Activated CD4-positive, alpha-beta T cell treated with anti-CD3 and anti-CD28 coated beads for 36 hours (primary cell): ENCODE data around the gene GGN. TPM values are rescaled to one million over a fixed set of nuclear protein-coding genes. Genes with fewer than 3 reads are reported as not detected.
A peak's percentile ranks its signal among the peaks of the same experiment; 100 is the strongest.

Source experiments
- ATAC-seq: fragments of 200-7000 bp; cut with Tn5 transposase; one replicate; pipeline ENCODE4 v1.10.0; 2021; ENCODE audit warnings: mild to moderate bottlenecking, moderate library complexity
- CTCF ChIA-PET: fragments of 350-600 bp; sonication (Branson Sonifier 250); formaldehyde crosslinking; loops from one replicate; lab custom pipeline; 2021; ENCODE audit warnings: antibody characterized with exemption; lab: Charles Lee
- POLR2A ChIA-PET: fragments of 350-600 bp; sonication (Branson Sonifier 250); formaldehyde crosslinking; loops from one replicate; lab custom pipeline; 2021; ENCODE audit warnings: antibody characterized with exemption, inconsistent platforms; lab: Charles Lee
- DNase-seq: peaks from one replicate; pipeline ENCODE4 v3.0.0-alpha.2; 2020
- H3K27ac Mint-ChIP-seq: one replicate; pipeline ENCODE4 v1.8.0; 2021; ENCODE audit warnings: mixed read lengths
- H3K27me3 Mint-ChIP-seq: one replicate; pipeline ENCODE4 v1.8.0; 2021; ENCODE audit warnings: mixed read lengths
- H3K36me3 Mint-ChIP-seq: one replicate; pipeline ENCODE4 v1.8.0; 2021; ENCODE audit warnings: low read depth, mixed read lengths
- H3K4me1 Mint-ChIP-seq: one replicate; pipeline ENCODE4 v1.8.0; 2021; ENCODE audit warnings: mixed read lengths
- H3K4me3 Mint-ChIP-seq: one replicate; pipeline ENCODE4 v1.8.0; 2021; ENCODE audit warnings: mild to moderate bottlenecking, moderate library complexity, mixed read lengths
- H3K9me3 Mint-ChIP-seq: one replicate; pipeline ENCODE4 v1.8.0; 2021; ENCODE audit warnings: low read depth, mixed read lengths
- intact Hi-C, 2 experiments: fragments of 100-400 bp; cut with DNase I in 1 of 2; cut with micrococcal nuclease in 1 of 2; formaldehyde crosslinking; loops; one replicate each; pipeline versions ENCODE4 v1.14.2 to v1.15.1; 2022 to 2024; cut with DNase I, micrococcal nuclease
- total RNA-seq, 2 experiments: library from RNA; stranded (reverse); gene quantifications; one replicate each; pipeline ENCODE4 v1.2.3, GENCODE V29; 2021

GGN gene
- total RNA-seq, 2 experiments from 2014 or later = 0.30 to 0.51 TPM

GRCh38 chr19:38399081-38399480, 11.2 kb upstream of the GGN start:
- CTCF ChIA-PET = no interaction called here
- intact Hi-C loops = no loop called here

GRCh38 chr19:38395381-38396114, 7.7 kb upstream of the GGN start:
- Mint-ChIP-seq H3K4me3 (peak overlapping the region; percentile 76), H3K27ac (no peak overlapping the region), H3K4me1 (peaks cover 25% of the 10 kb centered on the region), H3K36me3 (peaks cover 5% of the 10 kb centered on the region), H3K9me3 (no peaks in the 10 kb centered on the region), H3K27me3 (peaks cover 11% of the 10 kb centered on the region)
- intact Hi-C loops = loop anchor here in 1 of 2 experiments (2.0 kb wide), 1 partner anchor 535 kb away; the partner anchor contains the start of genes MRPS12 and SARS2
- peak; percentile 82 for ATAC-seq
- DNase-seq = peak; percentile 72
- ChIA-PET POLR2A (interaction anchor here (0.7 kb wide), 1 partner anchor 174 kb away, joined by 3 read pairs; no protein-coding TSS in a partner anchor), CTCF (no interaction called here)

More at GRCh38 chr19:38399081-38399480, 11.2 kb upstream of the GGN start:
- peaks cover 23% of the 10 kb centered on the region for H3K4me1 Mint-ChIP-seq
- peaks cover 5% of the 10 kb centered on the region for H3K36me3 Mint-ChIP-seq
- no peak for ATAC-seq
- H3K27ac Mint-ChIP-seq = no peak overlapping the region
- H3K9me3 Mint-ChIP-seq = no peaks in the 10 kb centered on the region
- DNase-seq = no peak
- H3K27me3 Mint-ChIP-seq = peaks cover under 1% of the 10 kb centered on the region
- POLR2A ChIA-PET = no interaction called here
- H3K4me3 Mint-ChIP-seq = no peak overlapping the region

GRCh38 chr19:38394488-38394887, 6.7 kb upstream of the GGN start:
- Mint-ChIP-seq H3K36me3 (peaks cover 5% of the 10 kb centered on the region), H3K9me3 (no peaks in the 10 kb centered on the region), H3K27me3 (peaks cover 15% of the 10 kb centered on the region), H3K4me1 (peaks cover 29% of the 10 kb centered on the region), H3K4me3 (peak overlapping the region; percentile 76), H3K27ac (peak overlapping the region; percentile 66)
- DNase-seq (peak; percentile 91), ATAC-seq (peak; percentile 80)
- CTCF ChIA-PET = interaction anchor here (0.8 to 2.9 kb wide), 3 partner anchors 9 to 536 kb away, joined by 3 to 30 read pairs (median 6); partner anchors contain the start of genes FAM98C, MRPS12, PSMD8 and SARS2
- POLR2A ChIA-PET = interaction anchor here (0.6 to 1.0 kb wide), 3 partner anchors 8 to 30 kb away, joined by 3 to 5 read pairs (median 3); partner anchors contain the start of gene FAM98C
- intact Hi-C loops = loop anchor here in 1 of 2 experiments (1.0 to 2.0 kb wide), 2 partner anchors 20 to 536 kb away; partner anchors contain the start of genes MRPS12, PSMD8 and SARS2

GRCh38 chr19:38392707-38393308, 5.0 kb upstream of the GGN start:
- DNase-seq (peak; percentile 50), ATAC-seq (no peak)
- CTCF ChIA-PET = interaction anchor here (2.9 kb wide), 1 partner anchor 10 kb away, joined by 30 read pairs; the partner anchor contains the start of gene FAM98C
- Mint-ChIP-seq H3K27ac (no peak overlapping the region), H3K36me3 (peaks cover 5% of the 10 kb centered on the region), H3K27me3 (peaks cover 16% of the 10 kb centered on the region), H3K4me1 (peaks cover 40% of the 10 kb centered on the region), H3K9me3 (no peaks in the 10 kb centered on the region), H3K4me3 (no peak overlapping the region)
- intact Hi-C loops = no loop called here
- POLR2A ChIA-PET = no interaction called here

GRCh38 chr19:38391911-38392464, 4.2 kb upstream of the GGN start:
- ChIA-PET CTCF (interaction anchor here (2.9 kb wide), 1 partner anchor 11 kb away, joined by 30 read pairs; the partner anchor contains the start of gene FAM98C), POLR2A (no interaction called here)
- intact Hi-C loops = no loop called here
- ATAC-seq (no peak), DNase-seq (no peak)
- H3K27ac Mint-ChIP-seq = no peak overlapping the region
- peaks cover 46% of the 10 kb centered on the region for H3K4me1 Mint-ChIP-seq
- peaks cover 8% of the 10 kb centered on the region for H3K36me3 Mint-ChIP-seq
- H3K9me3 Mint-ChIP-seq = no peaks in the 10 kb centered on the region
- H3K4me3 Mint-ChIP-seq = no peak overlapping the region
- H3K27me3 Mint-ChIP-seq = peaks cover 20% of the 10 kb centered on the region

- Mint-ChIP-seq H3K27me3 (peaks cover 20% of the 10 kb centered on the region), H3K27ac (no peak overlapping the region)
- CTCF ChIA-PET = interaction anchor here (1.0 to 3.6 kb wide), 3 partner anchors 13 to 54 kb away, joined by 3 to 28 read pairs (median 4); partner anchors contain the start of genes CATSPERG, FAM98C and PSMD8
Measured at GRCh38 chr19:38389957-38390924, 2.4 kb upstream of the GGN start.

GRCh38 chr19:38389101-38389925, 1.5 kb upstream of the GGN start:
- H3K36me3 Mint-ChIP-seq = peaks cover 16% of the 10 kb centered on the region
- CTCF ChIA-PET = interaction anchor here (1.0 to 3.6 kb wide), 3 partner anchors 13 to 54 kb away, joined by 3 to 28 read pairs (median 4); partner anchors contain the start of genes CATSPERG, FAM98C and PSMD8
- peak overlapping the region; percentile 75 for H3K4me3 Mint-ChIP-seq

More at GRCh38 chr19:38389957-38390924, 2.4 kb upstream of the GGN start:
- H3K36me3 Mint-ChIP-seq = peaks cover 6% of the 10 kb centered on the region
- no peak for DNase-seq
- no peak overlapping the region for H3K4me3 Mint-ChIP-seq
- POLR2A ChIA-PET = interaction anchor here (0.6 to 1.2 kb wide), 2 partner anchors 13 to 344 kb away, joined by 3 read pairs; partner anchors contain the start of gene FAM98C
- intact Hi-C loops = loop anchor here (2.0 to 5.0 kb wide), 6 partner anchors 15 to 442 kb away; partner anchors contain the start of genes CATSPERG (in 1 of the 2), ECH1 (in 1 of the 2), EIF3K (in 1 of the 2) and MAP4K1 (in 1 of the 2)
- peaks cover 38% of the 10 kb centered on the region for H3K4me1 Mint-ChIP-seq
- ATAC-seq = no peak
- H3K9me3 Mint-ChIP-seq = no peaks in the 10 kb centered on the region

GRCh38 chr19:38388349-38389100, 691 bp upstream of the GGN start, which contains the start of gene SPRED3:
SPRED3 (plus strand) TSS chr19:38388697; CDS start chr19:38390303, 1,606 bp downstream.
- intact Hi-C loops = loop anchor here (1.0 to 5.0 kb wide), 12 partner anchors 14 to 462 kb away; partner anchors contain the start of genes PSMD8 (in 2 of the 2), CATSPERG (in 1 of the 2), ECH1 (in 1 of the 2) and EIF3K (in 1 of the 2)
- ChIA-PET POLR2A (interaction anchor here (0.6 to 1.9 kb wide), 3 partner anchors 14 to 35 kb away, joined by 3 to 26 read pairs (median 9); partner anchors contain the start of genes FAM98C and PSMD8), CTCF (interaction anchor here (1.3 to 3.6 kb wide), 2 partner anchors 14 to 15 kb away, joined by 11 to 28 read pairs; partner anchors contain the start of genes FAM98C and PSMD8)
- Mint-ChIP-seq H3K9me3 (no peaks in the 10 kb centered on the region), H3K27ac (peak within 1 kb of the TSS; percentile 76), H3K27me3 (peaks cover 16% of the 10 kb centered on the region), H3K36me3 (peaks cover 20% of the 10 kb centered on the region), H3K4me1 (peaks cover 29% of the 10 kb centered on the region), H3K4me3 (peak within 1 kb of the TSS; percentile 75)
- peak; percentile 2 for ATAC-seq
- DNase-seq = no peak

More at GRCh38 chr19:38389101-38389925, 1.5 kb upstream of the GGN start:
- POLR2A ChIA-PET = interaction anchor here (1.2 kb wide), 1 partner anchor 345 kb away, joined by 3 read pairs; no protein-coding TSS in a partner anchor
- H3K9me3 Mint-ChIP-seq = no peaks in the 10 kb centered on the region
- DNase-seq (peak; percentile 32), ATAC-seq (no peak)
- H3K27ac Mint-ChIP-seq = peak overlapping the region; percentile 68
- peaks cover 20% of the 10 kb centered on the region for H3K27me3 Mint-ChIP-seq
- H3K4me1 Mint-ChIP-seq = peaks cover 34% of the 10 kb centered on the region
- intact Hi-C loops = loop anchor here (2.0 to 5.0 kb wide), 6 partner anchors 15 to 443 kb away; partner anchors contain the start of genes CATSPERG (in 1 of the 2), ECH1 (in 1 of the 2), EIF3K (in 1 of the 2) and MAP4K1 (in 1 of the 2)
